ENCODE data around the gene APOL6.
A peak's percentile ranks its signal among the peaks of the same experiment; 100 is the strongest.
"Not testable (repeated sequence)": the region's sequence is repeated elsewhere in the genome, so short reads cannot be mapped to it uniquely, and the experiment has no call there.

APOL6 gene

DNA sequence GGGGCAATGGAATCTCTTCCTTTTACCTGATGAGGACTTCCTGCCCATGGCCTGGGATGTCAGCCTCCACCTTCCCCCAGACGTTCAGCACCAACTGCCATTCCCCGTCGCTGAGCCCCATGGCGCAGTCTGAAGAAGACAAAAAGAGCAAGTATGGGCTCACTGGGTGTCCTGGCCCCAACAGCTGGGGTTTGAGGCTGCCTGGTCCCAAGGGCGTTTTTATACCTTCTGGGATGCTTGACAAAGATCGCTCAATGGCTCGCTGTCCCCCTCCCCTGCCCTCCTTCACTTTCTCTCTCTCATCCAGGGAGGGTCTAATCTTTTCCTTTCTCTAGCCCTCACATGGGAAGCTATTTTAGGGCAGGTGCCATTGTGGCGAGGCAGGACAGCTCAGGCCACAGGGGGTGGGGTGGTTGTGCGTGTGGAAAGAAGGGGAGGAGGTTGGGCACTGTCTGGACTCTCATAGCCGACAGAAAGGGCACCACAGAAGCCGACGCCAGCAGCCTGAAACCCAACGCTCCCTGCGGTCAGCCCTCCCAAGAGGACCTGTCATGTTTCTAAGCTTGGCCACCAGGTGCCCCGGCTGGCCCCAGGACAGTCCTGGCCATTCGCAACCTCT lies 31.0 kb upstream of the APOL6 start, which contains the start of gene MB:
MB (minus strand) TSS at position 193 of the 619 bp plus-strand sequence; CDS start at position 121, 72 bp downstream.
- DNase-seq (ENCODE audit: low read depth in 2 of 3, low spot score in 1 of 3), result no peak

DNA sequence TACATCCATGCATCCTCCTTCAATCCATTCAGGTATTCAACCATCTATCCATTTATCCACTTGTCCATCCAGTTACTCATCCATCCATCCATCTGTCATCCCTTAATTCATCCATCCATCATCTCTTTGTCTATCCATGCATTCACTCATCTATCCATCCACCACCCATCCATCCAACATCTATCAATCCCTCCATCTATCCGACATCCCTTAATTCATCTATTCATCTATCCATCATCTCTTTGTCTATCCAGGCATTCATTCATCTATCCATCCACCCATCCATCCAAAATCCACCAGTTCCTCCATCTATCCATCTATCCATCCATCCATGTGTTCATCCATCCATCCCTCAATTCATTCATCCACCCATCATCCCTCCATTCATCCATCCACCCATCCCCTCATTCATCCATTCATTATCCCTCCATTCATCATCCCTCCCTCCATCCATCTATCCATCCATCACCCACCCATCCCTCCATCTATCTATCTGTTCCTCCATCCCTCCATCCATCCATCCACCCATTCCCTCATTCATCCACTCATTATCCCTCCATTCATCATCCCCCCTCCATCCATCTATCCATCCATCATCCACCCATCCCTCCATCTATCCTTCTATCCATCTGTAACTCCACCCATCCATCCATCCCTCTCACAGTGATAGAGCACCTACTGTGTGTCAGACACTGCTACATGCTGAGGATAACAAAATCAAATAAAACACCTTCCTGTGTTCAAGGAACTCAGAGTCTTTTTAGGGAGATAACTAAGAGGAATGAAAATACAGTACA lies 29.6 kb upstream of the APOL6 start:
- DNase-seq (ENCODE audit: low read depth in 2 of 3, low spot score in 1 of 3), result no peak

DNA sequence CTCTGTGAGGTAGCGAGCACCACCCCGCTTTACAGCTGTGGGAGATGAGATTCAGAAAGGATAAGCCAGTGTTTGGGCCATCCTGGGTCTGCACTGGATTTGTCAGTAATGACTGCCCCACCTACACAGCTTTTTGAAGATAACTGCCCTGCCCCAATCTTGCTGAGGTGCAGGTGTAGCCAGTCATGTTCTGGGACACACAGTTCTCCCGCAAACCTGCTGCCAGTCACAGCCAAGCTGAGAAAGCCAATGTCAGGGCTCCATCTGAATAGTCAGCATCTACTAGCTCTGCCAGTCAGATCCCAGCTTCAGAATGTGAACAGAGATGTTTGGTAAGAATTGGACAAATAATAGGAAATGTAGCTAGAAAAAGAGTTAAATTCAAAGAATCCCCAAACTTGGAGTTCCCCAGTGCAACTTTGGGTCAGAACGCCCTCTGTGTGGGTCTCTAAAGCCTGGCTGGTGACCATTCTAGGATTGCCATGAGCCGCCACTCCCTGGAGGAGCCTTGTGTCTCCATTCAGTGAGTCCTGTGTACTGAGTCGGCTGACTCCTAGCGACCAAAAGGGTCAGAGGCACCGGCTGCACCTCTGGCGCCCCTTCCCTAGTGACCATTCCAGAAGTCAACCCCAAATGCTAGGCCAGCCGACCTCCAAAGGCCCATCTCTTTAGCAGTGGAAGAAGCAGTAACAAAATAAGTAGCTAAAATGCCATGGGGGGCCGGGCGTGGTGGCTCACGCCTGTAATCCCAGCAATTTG lies 28.7 kb upstream of the APOL6 start:
- DNase-seq (ENCODE audit: low read depth in 2 of 3, low spot score in 1 of 3), result no peak

DNA sequence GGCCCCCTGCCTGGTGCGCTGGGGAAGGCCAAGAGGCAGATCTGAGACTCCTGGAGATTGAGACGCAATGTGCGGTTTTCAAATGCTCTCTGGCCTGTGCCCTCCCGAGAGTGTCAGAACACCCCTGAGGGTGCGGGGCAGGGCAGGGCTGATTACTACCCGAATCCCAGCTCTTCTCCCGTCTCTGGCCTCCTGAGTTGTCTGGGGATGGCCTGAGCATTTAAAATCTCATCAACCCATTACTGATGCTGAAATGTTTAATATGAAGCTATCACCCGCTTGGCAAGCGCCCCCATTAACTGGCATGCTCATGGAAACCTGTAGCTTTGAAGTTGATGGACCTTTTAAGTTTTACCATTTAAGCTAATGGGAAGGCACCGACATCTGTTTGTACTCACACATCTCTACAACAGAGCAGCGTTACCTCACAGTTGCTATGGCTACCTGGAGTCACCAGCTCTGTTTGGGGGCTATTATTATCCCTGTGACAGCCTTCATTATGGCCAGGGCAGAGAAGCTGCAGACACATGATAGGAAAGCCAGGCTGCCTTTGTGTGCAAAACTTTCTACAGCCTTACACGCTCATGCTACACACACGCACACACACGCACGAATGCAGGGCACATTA lies 27.5 kb upstream of the APOL6 start:
- no peak for DNase-seq (ENCODE audit: low read depth in 2 of 3, low spot score in 1 of 3)

DNA sequence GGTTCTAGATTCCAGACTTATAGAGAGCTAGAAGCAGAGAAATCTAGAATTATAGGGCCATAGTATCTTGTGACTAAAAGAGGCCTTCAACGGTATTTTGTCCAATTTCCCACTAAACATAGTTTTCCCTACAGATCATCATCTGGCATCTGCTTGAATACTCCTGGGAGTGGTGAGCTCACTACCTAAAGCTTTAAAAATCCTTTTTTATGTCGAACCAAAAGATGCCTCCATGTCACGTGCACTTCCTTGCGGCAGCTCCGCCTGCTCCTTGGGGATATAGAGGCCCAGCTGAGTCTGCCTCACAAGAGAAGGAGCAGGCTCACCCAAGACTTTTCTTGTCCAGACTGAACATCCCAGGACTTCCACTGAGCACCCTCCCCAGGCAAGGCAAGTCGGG lies 26.8 kb upstream of the APOL6 start:
- DNase-seq (ENCODE audit: low read depth in 2 of 3, low spot score in 1 of 3), result no peak

DNA sequence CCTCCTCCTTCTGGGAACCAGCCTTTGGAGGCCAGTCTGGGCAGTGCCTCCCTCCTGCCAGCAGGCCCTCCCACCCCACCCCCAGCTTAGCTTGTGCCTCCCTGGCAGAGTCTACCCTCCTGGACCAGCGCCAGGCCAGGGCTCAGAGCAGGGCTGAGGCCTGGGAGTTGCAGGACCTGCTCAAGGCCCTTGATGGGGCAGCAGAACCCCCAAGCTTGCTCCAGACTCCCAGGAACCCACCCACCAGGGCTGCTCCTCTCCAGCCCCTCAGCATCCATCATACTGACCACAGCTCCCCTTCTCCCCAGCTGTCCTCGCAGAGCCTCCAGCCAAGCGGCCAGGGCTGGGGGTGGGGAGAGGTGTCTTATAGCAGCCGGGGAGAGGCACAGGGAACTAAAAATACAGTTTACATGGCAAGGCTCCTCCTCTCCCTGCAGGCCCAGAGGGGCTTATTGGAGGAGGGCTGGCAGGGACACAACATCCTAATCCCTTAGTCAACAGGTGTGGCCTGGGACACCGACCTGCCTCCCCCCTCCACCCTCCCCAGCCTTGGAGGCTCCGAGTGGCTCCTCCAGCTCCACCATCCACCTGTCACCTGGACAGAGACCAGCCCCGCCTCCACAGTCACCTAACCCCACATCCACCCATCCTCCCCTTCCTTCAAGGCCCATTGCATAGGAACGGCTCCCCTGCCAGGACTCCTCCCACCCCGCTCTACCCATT lies 25.9 kb upstream of the APOL6 start:
- no peak for DNase-seq (ENCODE audit: low read depth in 2 of 3, low spot score in 1 of 3)

DNA sequence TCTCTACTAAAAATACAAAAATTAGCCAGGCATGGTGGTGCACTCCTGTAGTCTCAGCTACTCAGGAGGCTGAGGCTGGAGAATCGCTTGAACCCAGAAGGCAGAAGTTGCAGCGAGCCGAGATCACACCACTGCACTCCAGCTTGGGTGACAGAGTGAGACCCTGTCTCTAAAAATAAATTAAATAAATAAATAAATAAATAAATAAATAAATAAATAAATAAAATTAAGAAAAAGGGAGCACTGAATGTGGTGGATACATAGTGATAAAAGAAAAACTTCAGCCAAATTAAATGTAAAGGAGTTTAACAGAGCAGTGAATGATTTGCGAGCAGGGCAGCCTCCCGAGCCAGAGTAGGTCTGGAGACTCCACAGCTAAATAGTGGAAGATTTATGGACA lies 24.4 kb upstream of the APOL6 start:
- DNase-seq (ENCODE audit: low read depth in 2 of 3, low spot score in 1 of 3), result not testable (repeated sequence)

DNA sequence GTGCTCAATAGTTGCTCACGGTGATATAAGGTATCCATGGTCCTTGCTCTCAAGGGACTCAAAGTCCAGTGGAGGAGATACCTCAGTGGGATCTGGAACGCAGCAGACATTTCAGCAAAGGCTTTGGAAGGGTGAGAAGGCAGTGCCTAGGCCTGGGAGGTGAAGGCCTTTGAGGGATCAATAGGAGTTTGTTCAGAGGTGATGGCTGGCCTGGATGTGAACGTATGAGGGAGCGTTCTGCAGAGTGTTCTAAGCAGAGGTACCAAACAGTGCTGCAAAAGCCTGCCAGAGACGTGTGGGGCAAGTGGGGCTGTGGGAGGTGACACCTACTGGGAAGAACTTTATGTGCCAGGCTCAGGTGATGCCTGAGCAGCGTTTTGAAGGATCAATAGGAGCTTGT lies 23.7 kb upstream of the APOL6 start:
- DNase-seq (ENCODE audit: low read depth in 2 of 3, low spot score in 1 of 3), result no peak

DNA sequence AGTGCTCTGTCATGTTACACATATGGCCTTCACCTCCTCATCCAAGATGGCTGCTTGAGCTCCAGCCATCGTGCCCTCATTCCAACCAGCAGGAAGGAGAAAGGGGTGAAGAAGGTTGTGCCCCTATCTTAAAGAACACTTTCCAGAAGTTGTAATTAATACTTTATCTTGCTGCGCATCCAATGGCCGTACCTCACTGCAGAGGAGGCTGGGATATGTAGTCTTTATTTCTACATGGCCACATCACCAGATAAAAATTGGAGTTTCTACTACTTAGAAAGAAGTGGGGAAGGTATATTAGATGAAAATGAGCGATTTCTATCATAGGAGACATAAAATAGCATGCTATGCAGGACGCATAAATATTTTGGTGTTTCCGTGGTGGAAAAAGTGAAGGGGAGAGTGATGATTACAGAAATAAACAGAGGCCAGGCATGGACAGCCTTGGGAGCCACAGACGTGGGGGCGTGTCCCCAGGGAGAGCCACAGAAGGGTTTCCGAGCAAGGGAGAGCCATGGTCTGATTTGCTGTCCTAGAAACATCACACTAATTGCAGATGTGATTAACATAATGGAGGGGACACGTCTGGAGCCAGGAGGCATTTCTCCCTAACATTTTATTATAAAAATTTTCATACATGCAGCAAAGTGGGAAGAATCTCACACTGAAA lies 22.3 kb upstream of the APOL6 start:
- no peak for DNase-seq (ENCODE audit: low read depth in 2 of 3, low spot score in 1 of 3)

DNA sequence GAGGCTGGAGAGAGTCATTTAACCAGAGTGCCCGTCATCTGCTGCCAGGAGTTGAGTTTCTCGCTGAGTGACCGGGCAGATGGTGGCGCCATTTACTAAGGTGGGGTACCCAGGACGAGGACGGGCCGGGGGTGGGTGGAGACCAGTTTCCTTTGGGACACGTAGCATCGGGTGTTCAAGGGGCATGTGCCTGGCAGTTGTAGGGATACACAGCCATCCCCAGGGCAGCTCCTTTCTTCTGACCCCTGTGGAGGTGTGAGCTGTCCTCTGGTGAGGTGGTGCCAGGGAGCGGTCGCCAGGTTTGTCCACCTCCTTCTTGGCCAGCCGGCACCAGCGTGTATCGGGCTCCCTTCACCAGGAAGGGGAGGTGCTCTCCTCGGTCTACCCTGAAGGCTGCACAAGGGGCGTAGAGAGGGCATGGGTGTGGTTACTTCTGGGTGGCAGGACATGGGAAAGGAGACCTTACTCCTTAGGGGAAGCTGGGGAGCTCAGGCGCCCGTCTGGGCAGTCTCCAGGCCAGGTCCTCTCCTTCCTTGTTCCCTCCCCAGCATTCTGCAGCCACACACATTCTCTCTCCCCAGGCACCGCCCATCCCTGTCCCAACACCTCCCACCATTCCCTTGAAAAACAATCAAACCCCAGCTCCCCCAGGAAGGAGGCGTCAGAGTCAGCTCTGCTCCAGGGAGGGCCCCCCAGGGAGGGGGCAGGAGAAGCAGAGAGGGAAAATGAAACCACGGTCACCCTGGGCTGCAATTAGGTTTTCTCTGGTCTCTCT lies 20.8 kb upstream of the APOL6 start:
- DNase-seq (ENCODE audit: low read depth in 2 of 3, low spot score in 1 of 3), result peak; percentile 29 to 60 (median 55)

DNA sequence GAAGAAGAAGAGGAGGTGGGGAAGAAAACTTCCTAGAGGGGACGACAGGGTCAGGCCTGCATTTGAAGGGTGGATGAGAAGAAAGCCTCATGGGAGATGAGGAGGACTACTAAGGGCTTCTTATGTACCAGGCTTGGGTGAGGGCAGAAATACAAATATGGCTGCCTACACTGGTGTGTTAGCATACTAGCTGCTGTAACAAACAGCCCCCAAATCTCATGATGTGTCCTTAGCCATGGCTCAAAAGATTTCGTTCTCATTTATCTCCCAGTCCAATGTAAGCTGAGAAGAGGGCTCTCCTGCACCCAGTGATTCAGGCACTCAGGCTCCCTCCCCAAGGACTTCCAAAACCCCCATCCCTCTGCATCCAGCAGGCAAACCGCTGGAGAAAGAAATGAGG lies 19.5 kb upstream of the APOL6 start:
- DNase-seq (ENCODE audit: low read depth in 2 of 3, low spot score in 1 of 3), result no peak

DNA sequence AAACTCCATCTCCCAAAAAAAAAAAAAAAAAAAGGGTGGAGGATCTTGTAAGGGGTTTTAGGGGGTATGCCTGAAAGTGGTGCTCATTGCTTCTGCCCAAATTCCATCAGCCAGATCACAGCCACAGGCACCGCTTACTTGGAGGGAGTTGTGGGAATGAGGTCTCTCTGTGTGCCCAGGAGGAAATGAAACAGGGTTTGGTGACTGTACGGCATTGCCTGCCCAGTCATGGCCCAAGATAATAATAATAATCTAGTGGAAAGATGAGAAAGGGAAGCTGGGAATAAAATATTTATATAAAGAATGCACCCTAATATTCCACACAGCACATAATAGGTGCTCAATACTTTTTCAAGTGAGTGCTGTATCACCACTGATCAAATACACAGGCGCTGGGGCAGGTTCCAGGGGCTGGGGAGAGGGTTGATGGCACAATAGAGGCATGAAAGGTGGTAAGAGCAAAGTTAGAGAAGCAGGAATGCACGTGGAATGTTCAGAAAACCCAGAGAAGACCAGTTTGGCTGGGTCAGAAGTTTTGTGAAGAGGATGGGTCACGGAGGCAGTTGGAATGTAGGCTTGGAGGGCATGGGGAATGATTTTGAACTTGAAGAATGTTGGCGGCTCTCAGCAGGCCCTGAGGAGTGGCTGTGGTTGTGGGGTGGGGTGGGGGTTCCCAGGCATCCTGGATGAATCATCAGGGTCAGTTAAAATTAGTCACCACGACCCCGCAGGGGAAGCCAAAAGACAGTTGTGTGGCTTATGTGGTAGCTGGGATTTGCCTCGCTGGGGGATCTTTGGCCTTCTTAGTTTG lies 18.6 kb upstream of the APOL6 start:
- peak; percentile 33 to 54 (median 42) for DNase-seq (ENCODE audit: low read depth in 2 of 3, low spot score in 1 of 3)

DNA sequence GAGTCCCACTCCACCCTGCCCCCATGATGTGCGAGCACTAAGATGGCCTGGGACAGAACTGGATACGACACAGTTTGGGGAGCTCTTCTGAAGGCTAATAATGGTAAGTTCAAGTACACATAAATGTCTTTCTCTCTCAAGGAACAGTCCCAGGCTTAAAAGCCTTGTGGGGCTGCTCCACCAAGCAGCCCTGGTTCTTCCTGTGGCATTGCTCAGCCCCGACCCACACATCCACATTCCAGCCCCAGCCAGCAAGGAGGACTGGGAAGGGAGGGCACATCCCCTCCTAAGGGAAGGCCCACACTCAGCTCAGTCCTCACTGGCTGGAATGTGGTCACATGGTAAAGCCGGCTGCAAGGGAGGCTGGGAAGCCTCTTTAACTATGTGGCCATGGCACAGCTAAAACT lies 17.9 kb upstream of the APOL6 start:
- no peak for DNase-seq (ENCODE audit: low read depth in 2 of 3, low spot score in 1 of 3)

DNA sequence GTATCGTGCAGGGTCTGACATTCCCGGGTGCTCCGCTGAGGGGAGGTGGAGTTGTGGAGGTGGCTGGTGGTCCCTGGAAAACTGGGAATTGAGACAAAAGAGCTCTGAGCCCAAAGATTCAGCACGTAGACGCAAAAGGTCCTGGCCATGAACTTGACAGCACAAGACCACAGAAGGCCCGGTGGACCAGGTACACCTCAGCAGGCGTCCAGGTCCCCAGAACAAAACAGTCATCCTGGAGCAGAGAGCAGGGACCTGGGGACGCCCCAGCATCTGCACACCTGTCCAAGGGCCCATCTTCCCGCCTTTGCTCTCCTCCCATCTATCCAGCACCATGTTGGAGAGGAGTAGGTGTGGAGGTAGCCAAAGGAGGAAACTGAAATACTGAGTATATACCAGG lies 17.4 kb upstream of the APOL6 start:
- DNase-seq (ENCODE audit: low read depth in 2 of 3, low spot score in 1 of 3), result no peak

DNA sequence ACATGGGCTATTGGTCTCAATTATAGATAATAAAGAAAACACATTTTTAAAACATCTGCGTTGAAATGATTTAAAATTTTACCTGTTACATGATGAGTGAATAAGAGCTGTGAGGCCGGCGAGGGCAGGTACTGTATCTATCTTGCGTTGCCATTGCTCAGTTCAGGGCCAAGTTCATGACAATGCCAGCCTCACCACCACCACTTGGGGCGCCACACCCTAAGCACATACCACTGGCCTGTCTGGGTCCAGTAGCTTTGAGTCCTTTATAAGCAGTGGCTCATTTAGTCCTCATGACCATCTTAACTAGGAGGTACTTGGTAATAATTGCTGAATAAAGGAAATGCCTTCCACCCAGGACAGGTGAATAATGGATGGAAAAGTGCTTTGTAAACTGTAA lies 16.6 kb upstream of the APOL6 start:
- peak in 1 of 3 donors; percentile 24 for DNase-seq (ENCODE audit: low read depth in 2 of 3, low spot score in 1 of 3)

DNA sequence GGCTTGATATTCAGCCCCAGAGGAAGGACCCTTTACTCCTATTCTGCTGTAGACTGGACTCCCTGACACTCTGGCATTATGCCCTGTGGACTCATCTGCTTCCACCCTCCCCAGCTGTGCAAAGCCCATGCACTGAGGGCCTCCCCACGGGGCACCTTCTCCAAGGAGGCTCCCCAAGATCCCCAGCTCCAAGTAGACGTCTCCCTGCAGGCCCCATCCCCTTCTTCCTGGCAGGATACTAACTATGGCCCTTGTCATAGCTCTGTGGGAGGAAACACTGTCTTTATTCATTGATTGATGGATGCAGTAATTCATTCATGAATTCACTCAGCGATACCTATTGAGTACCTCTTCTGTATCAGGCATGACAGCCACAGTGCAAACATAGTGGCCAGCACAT lies 15.3 kb upstream of the APOL6 start:
- no peak for DNase-seq (ENCODE audit: low read depth in 2 of 3, low spot score in 1 of 3)

DNA sequence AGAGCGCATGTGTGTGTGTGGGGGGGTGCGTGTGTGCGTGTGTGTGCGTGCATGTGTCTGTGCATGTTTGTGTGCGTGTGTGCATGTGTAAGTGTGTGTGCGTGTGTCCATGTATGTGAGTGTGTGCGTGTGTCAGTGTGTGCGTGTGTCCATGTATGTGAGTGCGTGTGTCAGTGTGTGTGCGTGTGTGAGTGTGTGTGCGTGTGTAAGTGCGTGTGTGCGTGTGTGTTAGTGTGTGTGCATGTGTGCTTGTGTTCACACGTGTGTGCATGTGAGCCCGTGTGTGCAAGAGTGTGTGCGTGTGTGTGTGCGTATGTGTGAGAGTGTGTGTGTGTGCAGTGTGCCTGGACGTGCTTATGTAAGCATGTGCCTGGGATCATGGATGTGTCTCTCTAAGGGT lies 14.7 kb upstream of the APOL6 start:
- DNase-seq (ENCODE audit: low read depth in 2 of 3, low spot score in 1 of 3), result no peak

DNA sequence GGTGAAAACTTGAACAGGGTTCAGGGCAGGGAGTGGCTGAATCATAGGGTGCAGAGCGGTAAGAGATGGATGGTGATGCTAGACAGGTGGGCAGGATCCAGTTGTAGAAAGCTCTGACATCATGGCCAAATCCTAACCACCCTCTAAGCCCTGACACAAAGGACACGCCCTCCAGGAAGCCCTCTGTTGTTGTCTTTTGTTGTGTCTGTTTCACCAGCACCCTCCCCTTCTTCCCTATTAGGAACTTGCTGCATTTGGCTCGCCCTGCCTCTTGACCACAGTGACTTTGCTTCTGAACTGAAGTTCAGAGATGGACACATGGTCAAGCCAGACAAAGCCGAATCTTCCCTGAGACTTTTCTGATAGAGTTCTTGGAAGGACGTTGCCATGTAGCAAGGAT lies 14.2 kb upstream of the APOL6 start:
- no peak for DNase-seq (ENCODE audit: low read depth in 2 of 3, low spot score in 1 of 3)
